Fibroblast of skin of right biceps (primary cell): ENCODE data around the gene TPSD1.
"Not testable (repeated sequence)": the region's sequence is repeated elsewhere in the genome, so short reads cannot be mapped to it uniquely, and the experiment has no call there.

Source experiments
- DNase-seq: peaks from one replicate; pipeline ENCODE4 v3.0.0-alpha.2; 2013

TPSD1 gene

DNA sequence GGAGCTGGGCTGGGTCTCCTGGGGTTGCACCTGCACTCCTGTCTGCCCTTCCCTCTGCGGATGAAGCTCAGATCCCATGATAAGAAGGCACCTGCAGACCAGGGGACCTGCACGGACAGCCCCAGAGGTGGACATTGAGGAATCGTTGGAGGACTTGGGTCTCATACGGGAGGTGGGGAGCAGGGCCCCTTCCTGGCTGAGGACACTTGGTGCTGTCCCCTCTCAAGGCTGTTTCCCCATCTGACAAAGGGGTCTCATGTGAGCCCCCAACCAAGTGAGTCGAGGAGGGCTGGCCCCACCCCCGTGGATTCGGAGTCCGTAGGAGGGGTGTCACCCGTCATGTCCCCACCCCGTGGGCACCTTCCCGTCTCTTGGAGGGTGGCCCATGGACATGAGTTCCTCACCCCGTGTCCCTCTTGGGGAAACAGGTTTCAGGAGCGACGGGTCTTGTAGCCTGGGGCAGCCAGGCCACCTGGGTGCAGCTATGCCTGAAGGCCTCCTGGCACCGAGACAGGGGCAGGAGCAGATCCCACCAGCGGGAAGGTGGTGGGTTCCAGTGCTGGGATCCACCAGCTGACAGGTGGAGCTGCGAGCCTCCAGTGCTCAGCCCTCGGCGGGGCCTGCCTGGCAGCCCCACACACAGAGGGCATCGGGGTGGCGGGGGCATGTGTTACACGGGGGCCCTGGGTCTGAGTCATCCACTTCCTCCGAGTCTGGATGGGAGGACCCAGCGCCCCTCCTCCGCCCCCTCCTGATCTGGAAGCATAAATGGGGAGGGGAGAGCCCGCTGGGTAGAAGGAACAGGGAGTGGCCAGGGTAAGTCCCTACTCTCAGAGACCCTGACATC, at the start of gene TPSD1:
Gene TPSD1, plus strand, starts transcription at position 794 of the 847 bp plus-strand sequence. CDS start 212 bp downstream, outside the sequence.
- not testable (repeated sequence) for DNase-seq

- no peak for DNase-seq
Observed at GRCh38 chr16:1206326-1206725, 49.5 kb upstream of the TPSD1 start.

DNA sequence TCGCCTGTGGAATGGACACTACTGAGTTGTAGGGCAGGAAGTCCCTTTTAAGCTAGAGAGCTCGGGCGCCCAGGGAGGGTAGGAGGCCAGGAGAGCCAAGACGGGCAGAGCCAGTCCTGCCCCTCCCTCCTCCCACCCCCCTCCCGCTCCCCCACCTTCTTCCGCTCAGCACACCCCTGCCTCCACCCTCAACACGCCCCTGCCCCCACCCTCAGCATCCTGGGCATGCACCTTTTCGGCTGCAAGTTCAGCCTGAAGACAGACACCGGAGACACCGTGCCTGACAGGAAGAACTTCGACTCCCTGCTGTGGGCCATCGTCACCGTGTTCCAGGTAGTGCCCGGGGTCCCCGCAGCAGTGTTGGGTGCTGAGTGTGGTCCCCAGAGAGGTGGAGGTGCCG, 49.1 kb upstream of the TPSD1 start:
- no peak for DNase-seq

DNA sequence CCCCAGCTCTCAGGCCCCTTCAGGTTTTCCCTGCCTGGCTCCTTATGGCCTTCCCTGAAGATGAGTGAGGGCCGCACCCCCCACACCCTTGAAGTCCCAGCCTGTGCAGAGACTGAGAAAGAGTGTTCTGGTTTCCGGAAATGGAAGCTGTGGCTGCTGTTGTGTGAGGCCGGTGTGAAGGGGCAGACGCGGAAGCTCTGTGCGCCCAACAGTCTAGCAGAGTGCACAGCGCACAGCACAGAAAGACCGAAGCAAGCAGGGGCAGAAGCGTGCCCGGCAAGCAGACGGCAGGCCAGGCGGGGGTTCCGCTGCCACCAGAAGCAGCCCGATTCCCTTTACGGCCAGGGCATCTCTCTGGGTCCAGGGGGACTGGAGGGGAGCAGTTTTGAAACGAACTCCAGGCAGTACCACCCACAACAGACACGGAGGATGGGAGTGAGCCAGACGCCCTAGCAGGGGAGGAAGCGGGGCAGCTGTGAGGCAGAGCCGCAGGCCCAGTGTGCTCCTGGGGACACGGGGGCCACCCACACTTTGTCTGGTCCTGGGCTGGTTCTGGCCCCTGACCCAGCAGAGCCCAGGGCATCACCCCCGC, 47.5 kb upstream of the TPSD1 start:
- no peak for DNase-seq

GRCh38 chr16:1209081-1209480, 46.8 kb upstream of the TPSD1 start:
- no peak for DNase-seq

- DNase-seq: no peak
Observed at GRCh38 chr16:1210461-1210860, 45.4 kb upstream of the TPSD1 start.

- no peak for DNase-seq
Observed at GRCh38 chr16:1211451-1212268, 44.2 kb upstream of the TPSD1 start.

DNA sequence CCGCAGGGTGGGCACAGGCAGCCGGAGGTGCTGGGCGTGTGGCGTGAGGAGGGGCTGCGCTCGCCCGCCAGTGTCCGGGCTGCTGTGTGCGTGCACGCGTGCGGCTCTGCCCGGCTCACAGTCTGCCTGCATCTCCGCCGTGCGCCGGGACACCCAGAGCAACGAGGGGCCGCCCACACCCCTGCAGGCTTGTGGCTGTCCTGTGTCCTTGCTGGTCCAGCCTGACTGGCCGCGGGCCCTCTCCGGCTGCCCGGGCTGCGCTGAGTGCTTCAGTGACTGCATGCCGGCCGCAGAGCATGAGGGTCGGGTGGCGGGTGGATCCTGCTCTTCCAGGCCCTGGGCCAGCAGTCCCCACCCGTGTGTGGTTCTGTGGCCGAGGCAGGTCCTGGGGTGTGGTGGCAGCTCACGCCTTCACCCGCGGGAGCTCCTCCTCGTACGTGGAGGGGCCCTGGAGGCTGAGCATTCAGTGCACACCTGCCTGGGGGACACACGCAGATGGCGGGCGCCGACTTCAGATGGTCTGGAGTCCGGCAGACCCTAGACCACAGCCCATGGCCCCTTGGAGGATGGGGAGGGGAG, 43.2 kb upstream of the TPSD1 start:
- no peak for DNase-seq

DNA sequence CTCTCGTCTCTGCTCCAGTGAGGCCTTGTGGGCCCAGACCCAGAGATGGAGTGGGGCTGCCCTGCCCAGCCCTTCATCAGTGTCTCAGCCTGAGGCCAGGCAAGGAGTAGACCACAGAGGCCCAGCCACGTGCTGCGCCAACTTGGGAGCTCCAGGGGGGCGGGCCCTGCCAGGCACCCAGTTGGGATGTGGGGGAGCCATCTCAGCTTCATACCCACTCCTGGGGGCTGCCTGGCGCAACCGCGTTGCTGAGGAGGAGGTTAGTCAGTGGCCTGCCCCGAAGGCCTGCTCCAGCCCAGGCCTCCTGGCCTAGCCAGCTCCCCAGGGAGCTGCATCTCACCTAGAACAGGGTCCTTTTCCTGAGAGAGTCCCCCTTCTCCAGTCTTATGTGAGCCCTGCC, 42.6 kb upstream of the TPSD1 start:
- no peak for DNase-seq

GRCh38 chr16:1213796-1214372, 42.0 kb upstream of the TPSD1 start:
- DNase-seq: no peak

GRCh38 chr16:1214719-1215118, 41.1 kb upstream of the TPSD1 start:
- no peak for DNase-seq

DNA sequence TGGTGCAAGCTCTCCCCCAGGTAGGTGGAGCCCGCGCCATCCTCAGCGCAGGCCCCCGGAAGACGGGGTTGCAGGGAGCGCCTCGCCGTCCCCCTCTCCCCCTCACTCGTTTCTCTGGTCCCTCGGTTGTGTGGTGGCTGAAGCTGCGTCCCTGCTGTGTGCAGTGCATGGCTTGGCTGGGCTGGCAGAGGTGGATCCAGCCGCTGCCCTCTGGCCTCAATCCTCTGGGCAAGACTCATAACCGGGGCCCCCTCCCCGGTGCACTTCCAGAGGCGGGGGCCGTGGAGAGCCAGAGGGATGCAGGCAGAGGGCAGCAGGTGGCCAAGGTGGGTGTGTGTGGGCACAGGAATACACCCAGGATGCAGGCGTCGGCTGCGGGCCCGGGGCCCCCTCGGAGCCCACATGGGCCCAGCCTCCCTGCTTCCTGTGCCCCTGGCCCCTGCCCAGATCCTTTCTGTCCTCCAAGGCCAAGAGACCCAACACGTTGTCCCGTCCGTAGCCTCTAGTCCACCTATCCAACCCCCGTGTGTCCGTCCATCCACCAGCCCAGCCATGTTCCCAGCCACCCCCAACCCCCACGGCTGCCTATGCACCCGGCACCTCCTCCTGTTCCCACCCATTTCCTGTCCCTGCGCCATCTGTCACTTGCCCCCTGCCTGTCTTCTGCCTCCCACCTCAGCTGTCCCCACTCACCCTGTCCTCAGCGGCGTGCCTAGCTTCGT, 40.1 kb upstream of the TPSD1 start:
- no peak for DNase-seq

DNA sequence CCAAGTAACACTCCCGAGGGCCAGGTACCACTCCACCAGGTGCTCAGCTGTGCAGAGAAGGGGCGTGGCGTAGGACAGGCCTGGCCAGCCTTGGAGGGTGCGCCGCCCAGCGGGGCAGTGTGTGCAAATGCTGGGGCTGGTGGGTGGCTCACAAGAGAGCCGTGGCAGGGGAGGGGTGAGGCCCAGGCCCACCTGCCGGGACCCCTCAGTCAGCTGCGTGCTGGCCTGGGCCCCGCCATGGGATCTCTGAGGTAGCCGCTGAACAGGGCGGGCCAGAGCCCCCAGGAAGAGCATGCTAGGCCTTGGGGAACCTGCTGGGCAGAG, 39.6 kb upstream of the TPSD1 start:
- DNase-seq: no peak

- no peak for DNase-seq
Observed at GRCh38 chr16:1216681-1217400, 39.0 kb upstream of the TPSD1 start.

GRCh38 chr16:1217526-1217925, 38.3 kb upstream of the TPSD1 start:
- no peak for DNase-seq

GRCh38 chr16:1218061-1218929, 37.6 kb upstream of the TPSD1 start:
- DNase-seq: no peak

- DNase-seq: no peak
Observed at GRCh38 chr16:1218930-1219611, 36.8 kb upstream of the TPSD1 start.

- DNase-seq: no peak
Observed at GRCh38 chr16:1220098-1220728, 35.7 kb upstream of the TPSD1 start.

DNA sequence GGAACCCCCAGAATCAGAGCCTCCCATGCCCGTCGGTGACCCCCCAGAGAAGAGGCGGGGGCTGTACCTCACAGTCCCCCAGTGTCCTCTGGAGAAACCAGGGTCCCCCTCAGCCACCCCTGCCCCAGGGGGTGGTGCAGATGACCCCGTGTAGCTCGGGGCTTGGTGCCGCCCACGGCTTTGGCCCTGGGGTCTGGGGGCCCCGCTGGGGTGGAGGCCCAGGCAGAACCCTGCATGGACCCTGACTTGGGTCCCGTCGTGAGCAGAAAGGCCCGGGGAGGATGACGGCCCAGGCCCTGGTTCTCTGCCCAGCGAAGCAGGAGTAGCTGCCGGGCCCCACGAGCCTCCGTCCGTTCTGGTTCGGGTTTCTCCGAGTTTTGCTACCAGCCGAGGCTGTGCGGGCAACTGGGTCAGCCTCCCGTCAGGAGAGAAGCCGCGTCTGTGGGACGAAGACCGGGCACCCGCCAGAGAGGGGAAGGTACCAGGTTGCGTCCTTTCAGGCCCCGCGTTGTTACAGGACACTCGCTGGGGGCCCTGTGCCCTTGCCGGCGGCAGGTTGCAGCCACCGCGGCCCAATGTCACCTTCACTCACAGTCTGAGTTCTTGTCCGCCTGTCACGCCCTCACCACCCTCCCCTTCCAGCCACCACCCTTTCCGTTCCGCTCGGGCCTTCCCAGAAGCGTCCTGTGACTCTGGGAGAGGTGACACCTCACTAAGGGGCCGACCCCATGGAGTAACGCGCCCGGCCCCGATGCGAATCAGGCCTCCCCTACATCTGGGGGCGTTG, 34.8 kb upstream of the TPSD1 start:
- no peak for DNase-seq
